Peyer's patch (tissue), 4 donors: ENCODE results near the gene NPAS2. TPM values are rescaled to one million over a fixed set of nuclear protein-coding genes. Genes with fewer than 3 reads are reported as not detected.

Experiments
- DNase-seq, 3 donors: peaks; one replicate each; pipeline ENCODE4 v3.0.0-alpha.2; 2017 to 2019
- H3K27ac ChIP-seq, 4 donors: fragments of 200-600 bp; sonication (generic); one replicate each; pipeline ENCODE4 v1.5.1; 2016 to 2019
- H3K27me3 ChIP-seq, 2 donors: fragments of 200-600 bp; sonication (generic); one replicate each; pipeline ENCODE4 v1.5.1; 2019
- H3K36me3 ChIP-seq, 3 donors: fragments of 200-600 bp; sonication (generic); one replicate each; pipeline ENCODE4 v1.5.1; 2016 to 2019
- H3K4me1 ChIP-seq, 4 donors: fragments of 200-600 bp; sonication (generic); one replicate each; pipeline ENCODE4 v1.5.1; 2016 to 2019
- H3K4me3 ChIP-seq, 4 donors: fragments of 200-600 bp; sonication (generic); 1 replicate in 3 of 4; 2 replicates in 1 of 4; pipeline ENCODE4 v1.5.1; 2016 to 2019; ENCODE audit warnings: mild to moderate bottlenecking in 1 of 4
- H3K9me3 ChIP-seq, 4 donors: fragments of 200-600 bp; sonication (generic); one replicate each; pipeline ENCODE4 v1.5.1; 2016 to 2019; ENCODE audit warnings: mild to moderate bottlenecking in 1 of 4
- POLR2A ChIP-seq, 2 donors: fragments of 450-650 bp; IDR thresholded peaks; one replicate each; pipeline ENCODE4 v1.5.1; 2017; ENCODE audit warnings: antibody characterized with exemption in 2 of 2, mild to moderate bottlenecking in 2 of 2, moderate library complexity in 2 of 2
- total RNA-seq, 4 donors: library from RNA; depleted of rRNA; stranded (reverse); fragments of >200 nt; gene quantifications; one replicate each; pipeline ENCODE4 v1.1.0, GENCODE V29; 2016
- TF ChIP-seq, protein P1 (sequence below), 6 experiments: fragments of 450-650 bp in 4 of 6; fragments of 200-600 bp in 2 of 6; sonication (generic) in 1 of 6; IDR thresholded peaks; one replicate each; pipeline ENCODE4 v1.5.1; 2017 to 2019; ENCODE audit warnings: antibody characterized with exemption in 6 of 6, mild to moderate bottlenecking in 3 of 6, moderate library complexity in 1 of 6

The NPAS2 gene
- total RNA-seq, 4 donors from 2014 or later: 29.7 to 99.5 (median 95.5) TPM

DNA sequence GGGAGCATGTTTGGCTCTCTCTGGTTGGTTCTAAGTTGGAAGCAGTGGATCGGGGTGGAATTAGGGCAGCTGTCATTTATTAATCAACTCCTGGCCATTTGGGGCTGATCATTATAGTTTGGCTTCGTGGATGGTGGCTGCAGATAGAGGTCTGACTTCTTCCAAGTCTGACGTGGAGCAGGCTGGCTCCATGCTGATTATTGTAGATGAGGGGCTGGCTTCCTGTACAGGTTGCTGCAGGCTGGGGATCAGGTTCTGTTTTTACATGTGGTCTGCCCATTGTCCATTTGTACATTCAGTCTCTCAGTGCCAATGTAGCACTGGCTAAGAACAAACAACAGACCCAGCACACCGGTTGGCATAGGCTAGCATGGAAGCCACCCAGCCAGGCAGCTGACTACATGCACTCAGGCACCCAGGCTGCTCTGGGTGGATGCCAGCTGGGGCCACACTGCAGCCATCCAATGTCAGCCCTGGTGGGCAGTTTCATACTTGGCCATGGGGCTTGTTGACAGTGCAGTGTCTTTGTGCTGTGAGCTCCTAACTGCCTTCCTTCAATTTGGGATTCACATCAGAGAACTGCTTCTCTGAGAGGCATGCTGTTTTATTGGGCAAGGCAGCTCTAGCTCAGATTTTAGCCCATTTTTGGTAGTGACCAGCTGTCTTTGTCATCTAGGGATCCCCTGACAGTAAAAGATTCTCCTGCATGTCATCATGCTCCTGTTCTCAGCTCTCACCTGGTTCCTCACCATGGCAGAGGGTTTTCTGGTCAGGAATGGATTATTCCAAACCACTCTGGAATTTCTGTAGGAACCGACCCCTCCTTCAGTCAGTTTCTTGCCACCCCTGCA lies 25.4 kb downstream of the NPAS2 start:
- TF ChIP-seq, protein P1, sequence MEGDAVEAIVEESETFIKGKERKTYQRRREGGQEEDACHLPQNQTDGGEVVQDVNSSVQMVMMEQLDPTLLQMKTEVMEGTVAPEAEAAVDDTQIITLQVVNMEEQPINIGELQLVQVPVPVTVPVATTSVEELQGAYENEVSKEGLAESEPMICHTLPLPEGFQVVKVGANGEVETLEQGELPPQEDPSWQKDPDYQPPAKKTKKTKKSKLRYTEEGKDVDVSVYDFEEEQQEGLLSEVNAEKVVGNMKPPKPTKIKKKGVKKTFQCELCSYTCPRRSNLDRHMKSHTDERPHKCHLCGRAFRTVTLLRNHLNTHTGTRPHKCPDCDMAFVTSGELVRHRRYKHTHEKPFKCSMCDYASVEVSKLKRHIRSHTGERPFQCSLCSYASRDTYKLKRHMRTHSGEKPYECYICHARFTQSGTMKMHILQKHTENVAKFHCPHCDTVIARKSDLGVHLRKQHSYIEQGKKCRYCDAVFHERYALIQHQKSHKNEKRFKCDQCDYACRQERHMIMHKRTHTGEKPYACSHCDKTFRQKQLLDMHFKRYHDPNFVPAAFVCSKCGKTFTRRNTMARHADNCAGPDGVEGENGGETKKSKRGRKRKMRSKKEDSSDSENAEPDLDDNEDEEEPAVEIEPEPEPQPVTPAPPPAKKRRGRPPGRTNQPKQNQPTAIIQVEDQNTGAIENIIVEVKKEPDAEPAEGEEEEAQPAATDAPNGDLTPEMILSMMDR (IDR thresholded peaks at IDR 0.05): no peak
- no peak for TF ChIP-seq POLR2A (IDR thresholded peaks at IDR 0.05)
- H3K4me1 ChIP-seq: peaks cover 0 to 12% (median 2%) of the 10 kb centered on the region in 4 donors

GRCh38 chr2:100846716-100847115 lies 26.8 kb downstream of the NPAS2 start:
- no peak for DNase-seq
- H3K4me1 ChIP-seq: peaks cover 0 to 12% (median 2%) of the 10 kb centered on the region in 4 donors
- TF ChIP-seq, protein P1 (IDR thresholded peaks at IDR 0.05): no peak
- TF ChIP-seq POLR2A (IDR thresholded peaks at IDR 0.05): no peak
- no peaks in the 10 kb centered on the region for H3K36me3 ChIP-seq
- H3K9me3 ChIP-seq: no peaks in the 10 kb centered on the region
- H3K27me3 ChIP-seq: no peaks in the 10 kb centered on the region
- no peak overlapping the region for H3K4me3 ChIP-seq
- H3K27ac ChIP-seq: no peak overlapping the region

More for the DNA sequence above, 25.4 kb downstream of the NPAS2 start:
- H3K27ac ChIP-seq: no peak overlapping the region
- H3K27me3 ChIP-seq: no peaks in the 10 kb centered on the region
- H3K4me3 ChIP-seq: no peak overlapping the region
- H3K9me3 ChIP-seq: no peaks in the 10 kb centered on the region
- DNase-seq: no peak
- no peaks in the 10 kb centered on the region for H3K36me3 ChIP-seq

DNA sequence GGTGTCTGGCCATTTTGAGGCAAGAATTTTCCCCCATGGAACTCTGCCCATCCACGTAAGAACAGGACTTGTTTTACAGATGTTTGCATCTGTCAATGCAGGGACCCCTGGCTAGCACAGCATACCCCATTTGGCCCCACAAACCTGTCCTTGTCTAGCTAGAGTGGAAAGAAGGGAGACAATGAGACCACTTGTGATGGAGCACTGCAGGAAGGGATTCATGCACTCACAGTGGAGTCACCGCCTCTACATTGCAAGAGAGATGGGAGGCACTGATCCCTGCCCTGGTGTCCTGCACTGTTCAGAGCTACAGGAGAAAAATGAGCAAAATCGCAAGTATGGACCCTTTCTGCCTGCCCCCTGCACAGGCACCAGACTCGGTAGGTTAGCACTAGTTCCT lies 32.5 kb downstream of the NPAS2 start:
- no peak for DNase-seq
- TF ChIP-seq, protein P1 (IDR thresholded peaks at IDR 0.05): no peak
- no peak for TF ChIP-seq POLR2A (IDR thresholded peaks at IDR 0.05)
- Histone ChIP-seq H3K4me1 (no peaks in the 10 kb centered on the region), H3K27me3 (no peaks in the 10 kb centered on the region), H3K9me3 (no peaks in the 10 kb centered on the region), H3K36me3 (no peaks in the 10 kb centered on the region), H3K4me3 (no peak overlapping the region), H3K27ac (no peak overlapping the region)

GRCh38 chr2:100852999-100853908 lies 33.3 kb downstream of the NPAS2 start:
- no peak overlapping the region for H3K27ac ChIP-seq
- no peak for DNase-seq
- H3K4me3 ChIP-seq: no peak overlapping the region
- H3K36me3 ChIP-seq: no peaks in the 10 kb centered on the region
- TF ChIP-seq, protein P1 (IDR thresholded peaks at IDR 0.05): no peak
- TF ChIP-seq POLR2A (IDR thresholded peaks at IDR 0.05): no peak
- H3K4me1 ChIP-seq: no peaks in the 10 kb centered on the region
- H3K9me3 ChIP-seq: no peaks in the 10 kb centered on the region
- H3K27me3 ChIP-seq: no peaks in the 10 kb centered on the region

GRCh38 chr2:100853909-100854810 lies 34.2 kb downstream of the NPAS2 start:
- TF ChIP-seq, protein P1 (IDR thresholded peaks at IDR 0.05): no peak
- TF ChIP-seq POLR2A (IDR thresholded peaks at IDR 0.05): no peak
- H3K4me1 ChIP-seq: no peaks in the 10 kb centered on the region
- no peak overlapping the region for H3K27ac ChIP-seq
- H3K4me3 ChIP-seq: no peak overlapping the region
- no peaks in the 10 kb centered on the region for H3K27me3 ChIP-seq
- DNase-seq: no peak
- no peaks in the 10 kb centered on the region for H3K9me3 ChIP-seq
- no peaks in the 10 kb centered on the region for H3K36me3 ChIP-seq
